Trophoblast cell (in vitro differentiated cells and primary cell): ENCODE results near the gene TSSK2.

Experiments used
- DNase-seq, 2 donors: peaks; one replicate each; pipeline ENCODE4 v3.0.0-alpha.2; 2016
- H2AFZ ChIP-seq: 2 replicates; pipeline ENCODE4 v1.6.1; 2013; ENCODE audit warnings: low read length, moderate library complexity, mild to moderate bottlenecking; ENCODE audit not compliant: insufficient read depth, poor library complexity
- H2AK5ac ChIP-seq: 2 replicates; pipeline ENCODE4 v1.6.1; 2013; ENCODE audit warnings: mild to moderate bottlenecking, low read length
- H2BK120ac ChIP-seq: 2 replicates; pipeline ENCODE4 v1.6.1; 2013; ENCODE audit warnings: low read length, mild to moderate bottlenecking, moderate library complexity; ENCODE audit not compliant: insufficient read depth, poor library complexity
- H2BK12ac ChIP-seq: 2 replicates; pipeline ENCODE4 v1.6.1; 2013; ENCODE audit warnings: mild to moderate bottlenecking, low read length, moderate library complexity
- H2BK5ac ChIP-seq: 2 replicates; pipeline ENCODE4 v1.6.1; 2013; ENCODE audit warnings: low read length, low read depth, moderate library complexity, mild to moderate bottlenecking; ENCODE audit not compliant: poor library complexity
- H3K14ac ChIP-seq: 2 replicates; pipeline ENCODE4 v1.6.1; 2013; ENCODE audit warnings: mild to moderate bottlenecking, low read length
- H3K18ac ChIP-seq: 2 replicates; pipeline ENCODE4 v1.6.1; 2013; ENCODE audit warnings: mild to moderate bottlenecking, low read length
- H3K23ac ChIP-seq: 2 replicates; pipeline ENCODE4 v1.6.1; 2013; ENCODE audit warnings: low read length
- H3K27ac ChIP-seq: 2 replicates; pipeline ENCODE4 v1.5.1; 2013; ENCODE audit warnings: low read depth, mild to moderate bottlenecking, inconsistent platforms, low read length, moderate library complexity
- H3K27me3 ChIP-seq: 2 replicates; pipeline ENCODE4 v1.6.1; 2013; ENCODE audit warnings: inconsistent platforms, mild to moderate bottlenecking, low read length, moderate library complexity; ENCODE audit not compliant: insufficient read depth
- H3K36me3 ChIP-seq, 2 experiments: 1 replicate in 1 of 2; 2 replicates in 1 of 2; pipeline ENCODE4 v1.6.1; 2013; ENCODE audit warnings: low read length in 2 of 2, mild to moderate bottlenecking in 2 of 2, moderate library complexity in 1 of 2; ENCODE audit not compliant: insufficient read depth in 2 of 2, control insufficient read depth in 1 of 2
- H3K4ac ChIP-seq: 2 replicates; pipeline ENCODE4 v1.6.1; 2013; ENCODE audit warnings: low read depth, mild to moderate bottlenecking, low read length, moderate library complexity
- H3K4me1 ChIP-seq, 2 experiments: 1 replicate in 1 of 2; 2 replicates in 1 of 2; pipeline ENCODE4 v1.6.1; 2013; ENCODE audit warnings: low read length in 2 of 2, mild to moderate bottlenecking in 2 of 2, moderate library complexity in 1 of 2; ENCODE audit not compliant: insufficient read depth in 2 of 2, control insufficient read depth in 1 of 2
- H3K4me2 ChIP-seq: 2 replicates; pipeline ENCODE4 v1.6.1; 2013; ENCODE audit warnings: inconsistent platforms, mild to moderate bottlenecking, low read length, moderate library complexity
- H3K4me3 ChIP-seq: 2 replicates; pipeline ENCODE4 v1.5.1; 2013; ENCODE audit warnings: mild to moderate bottlenecking, low read depth, low read length, inconsistent platforms
- H3K79me1 ChIP-seq: one replicate; pipeline ENCODE4 v1.6.1; 2013; ENCODE audit warnings: low read length
- H3K79me2 ChIP-seq: 2 replicates; pipeline ENCODE4 v1.6.1; 2013; ENCODE audit warnings: low read length, mild to moderate bottlenecking; ENCODE audit not compliant: control insufficient read depth, insufficient read depth, poor library complexity
- H3K9ac ChIP-seq: 2 replicates; pipeline ENCODE4 v1.6.1; 2013; ENCODE audit warnings: mild to moderate bottlenecking, low read length
- H3K9me3 ChIP-seq: 2 replicates; pipeline ENCODE4 v1.6.1; 2013; ENCODE audit warnings: low read depth, mild to moderate bottlenecking, control low read depth, inconsistent platforms, low read length; ENCODE audit not compliant: insufficient read depth
- H4K12ac ChIP-seq: 2 replicates; pipeline ENCODE4 v1.6.1; 2013; ENCODE audit warnings: low read depth, mild to moderate bottlenecking, low read length, moderate library complexity
- H4K8ac ChIP-seq: 2 replicates; pipeline ENCODE4 v1.6.1; 2013; ENCODE audit warnings: low read depth, mild to moderate bottlenecking, low read length, moderate library complexity
- H4K91ac ChIP-seq: one replicate; pipeline ENCODE4 v1.6.1; 2013; ENCODE audit warnings: low read depth, mild to moderate bottlenecking, low read length, moderate library complexity
- WGBS: extraction: QIAGEN DNeasy Blood & Tissue Kit; methylation state at CpG from one replicate; pipeline ENCODE4 v1.1.7; 2013; ENCODE audit warnings: missing lambda C conversion rate; ENCODE audit not compliant: insufficient read length, insufficient coverage; ENCODE audit errors: extremely low coverage; 5-methylcytosine and 5-hydroxymethylcytosine counted together

TSSK2 gene

DNA sequence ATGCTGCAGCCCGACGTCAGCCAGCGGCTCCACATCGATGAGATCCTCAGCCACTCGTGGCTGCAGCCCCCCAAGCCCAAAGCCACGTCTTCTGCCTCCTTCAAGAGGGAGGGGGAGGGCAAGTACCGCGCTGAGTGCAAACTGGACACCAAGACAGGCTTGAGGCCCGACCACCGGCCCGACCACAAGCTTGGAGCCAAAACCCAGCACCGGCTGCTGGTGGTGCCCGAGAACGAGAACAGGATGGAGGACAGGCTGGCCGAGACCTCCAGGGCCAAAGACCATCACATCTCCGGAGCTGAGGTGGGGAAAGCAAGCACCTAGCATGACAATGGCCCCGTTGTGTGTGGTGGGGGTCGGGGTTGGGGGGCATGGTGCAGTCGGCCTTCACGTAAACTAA is 1.0 kb downstream of the TSSK2 start:
- no CpG with 5 or more reads among the region's 20 CpGs for WGBS
- peaks cover 42% of the 10 kb centered on the region in 2 experiments for H3K36me3 ChIP-seq
- H3K23ac ChIP-seq = no peak overlapping the region
- H2BK120ac ChIP-seq = no peak overlapping the region
- H3K14ac ChIP-seq = no peak overlapping the region
- no peak overlapping the region for H2BK5ac ChIP-seq
- no peak overlapping the region for H3K27ac ChIP-seq
- no peak overlapping the region for H4K91ac ChIP-seq
- no peak overlapping the region for H2AFZ ChIP-seq
- no peaks in the 10 kb centered on the region for H3K27me3 ChIP-seq
- no peak overlapping the region for H3K4ac ChIP-seq
- DNase-seq = no peak
- H2AK5ac ChIP-seq = no peak overlapping the region
- H2BK12ac ChIP-seq = no peak overlapping the region
- no peaks in the 10 kb centered on the region for H3K4me1 ChIP-seq
- peaks cover 3% of the 10 kb centered on the region for H3K9me3 ChIP-seq
- H3K4me2 ChIP-seq = no peak overlapping the region
- H3K79me1 ChIP-seq = no peaks in the 10 kb centered on the region
- H3K4me3 ChIP-seq = no peak overlapping the region
- no peak overlapping the region for H4K12ac ChIP-seq
- H3K79me2 ChIP-seq = no peaks in the 10 kb centered on the region
- no peak overlapping the region for H4K8ac ChIP-seq
- H3K18ac ChIP-seq = no peak overlapping the region
- H3K9ac ChIP-seq = no peak overlapping the region

DNA sequence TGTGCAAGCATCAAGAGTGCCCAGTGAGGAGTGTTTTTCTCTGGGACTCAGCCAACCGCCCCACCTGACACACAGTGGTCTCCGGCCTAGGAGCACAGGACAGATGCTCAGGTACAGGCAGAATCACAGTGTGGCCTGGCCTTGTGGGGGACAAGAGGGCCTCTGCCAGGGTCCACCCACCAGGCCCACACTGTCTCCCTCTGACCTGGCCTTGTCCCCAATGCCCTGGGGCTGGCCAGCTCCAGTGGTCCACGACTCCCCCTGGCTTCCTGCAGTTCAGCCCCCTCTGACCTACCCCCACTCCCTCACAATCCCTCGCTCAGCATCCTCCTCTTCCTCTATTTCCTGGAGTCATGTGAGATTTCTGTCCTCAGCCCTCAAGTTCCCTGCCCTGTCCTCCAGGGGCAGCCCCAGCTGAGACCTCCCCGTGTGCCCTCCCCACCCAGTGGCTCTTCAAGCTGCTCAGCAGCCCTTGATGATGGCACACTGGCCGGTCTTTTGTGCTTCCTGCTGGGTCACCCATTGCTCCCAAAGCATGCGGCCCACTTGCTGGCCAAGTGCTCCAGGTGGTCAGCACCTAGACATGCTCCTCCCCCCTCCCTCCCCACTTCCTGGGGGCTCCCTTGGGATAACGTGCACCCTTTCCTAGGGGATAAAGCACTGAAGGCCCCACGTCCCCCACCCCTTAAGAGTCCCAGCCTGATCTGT is 1.7 kb downstream of the TSSK2 start:
- no peak overlapping the region for H3K27ac ChIP-seq
- no peak overlapping the region for H3K23ac ChIP-seq
- H2AK5ac ChIP-seq = no peak overlapping the region
- no peak overlapping the region for H3K4ac ChIP-seq
- no peaks in the 10 kb centered on the region for H3K4me1 ChIP-seq
- no CpG with 5 or more reads among the region's 9 CpGs for WGBS
- no peak overlapping the region for H2BK5ac ChIP-seq
- H3K79me1 ChIP-seq = no peaks in the 10 kb centered on the region
- H4K8ac ChIP-seq = no peak overlapping the region
- no peak overlapping the region for H3K4me3 ChIP-seq
- DNase-seq = no peak
- H3K9me3 ChIP-seq = peaks cover 3% of the 10 kb centered on the region
- H3K9ac ChIP-seq = no peak overlapping the region
- H2BK12ac ChIP-seq = no peak overlapping the region
- no peak overlapping the region for H2BK120ac ChIP-seq
- H3K27me3 ChIP-seq = no peaks in the 10 kb centered on the region
- H4K91ac ChIP-seq = no peak overlapping the region
- no peak overlapping the region for H4K12ac ChIP-seq
- H3K14ac ChIP-seq = no peak overlapping the region
- H3K79me2 ChIP-seq = no peaks in the 10 kb centered on the region
- H3K18ac ChIP-seq = no peak overlapping the region
- H3K36me3 ChIP-seq = peaks cover 49% of the 10 kb centered on the region in 2 experiments
- H3K4me2 ChIP-seq = no peak overlapping the region
- no peak overlapping the region for H2AFZ ChIP-seq

DNA sequence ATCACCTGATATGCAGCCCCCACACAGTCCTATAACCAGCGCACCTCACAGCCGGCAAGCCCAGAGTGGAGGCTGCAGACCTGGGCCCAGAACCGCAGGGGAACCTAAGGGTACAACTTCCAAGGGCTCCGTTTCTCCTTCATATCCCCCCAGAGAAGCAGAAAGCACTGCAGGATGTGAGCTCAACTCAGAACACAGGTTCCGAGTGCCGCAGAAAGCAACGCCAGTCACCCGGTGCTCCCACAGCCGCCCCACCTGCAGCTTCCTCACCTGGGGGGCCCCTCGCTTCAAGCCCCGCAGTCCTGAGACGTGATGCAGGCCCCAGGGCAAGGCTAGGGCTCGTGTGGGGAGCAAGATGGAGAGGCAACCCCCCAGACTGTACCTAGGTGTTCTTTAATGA is 2.5 kb downstream of the TSSK2 start:
- H3K23ac ChIP-seq = no peak overlapping the region
- WGBS = no CpG with 5 or more reads among the region's 13 CpGs
- H3K4me1 ChIP-seq = no peaks in the 10 kb centered on the region
- no peak overlapping the region for H3K4me3 ChIP-seq
- H3K27me3 ChIP-seq = no peaks in the 10 kb centered on the region
- no peak overlapping the region for H3K9ac ChIP-seq
- H2BK12ac ChIP-seq = no peak overlapping the region
- H2BK5ac ChIP-seq = no peak overlapping the region
- H3K18ac ChIP-seq = no peak overlapping the region
- H4K91ac ChIP-seq = no peak overlapping the region
- H3K14ac ChIP-seq = no peak overlapping the region
- H3K79me2 ChIP-seq = no peaks in the 10 kb centered on the region
- peaks cover 3% of the 10 kb centered on the region for H3K9me3 ChIP-seq
- H3K36me3 ChIP-seq = peaks cover 56% of the 10 kb centered on the region in 2 experiments
- H4K12ac ChIP-seq = no peak overlapping the region
- no peak overlapping the region for H2AK5ac ChIP-seq
- no peak overlapping the region for H3K4me2 ChIP-seq
- no peak overlapping the region for H3K27ac ChIP-seq
- no peak overlapping the region for H3K4ac ChIP-seq
- H2BK120ac ChIP-seq = no peak overlapping the region
- H3K79me1 ChIP-seq = no peaks in the 10 kb centered on the region
- DNase-seq = no peak
- no peak overlapping the region for H4K8ac ChIP-seq
- no peak overlapping the region for H2AFZ ChIP-seq

DNA sequence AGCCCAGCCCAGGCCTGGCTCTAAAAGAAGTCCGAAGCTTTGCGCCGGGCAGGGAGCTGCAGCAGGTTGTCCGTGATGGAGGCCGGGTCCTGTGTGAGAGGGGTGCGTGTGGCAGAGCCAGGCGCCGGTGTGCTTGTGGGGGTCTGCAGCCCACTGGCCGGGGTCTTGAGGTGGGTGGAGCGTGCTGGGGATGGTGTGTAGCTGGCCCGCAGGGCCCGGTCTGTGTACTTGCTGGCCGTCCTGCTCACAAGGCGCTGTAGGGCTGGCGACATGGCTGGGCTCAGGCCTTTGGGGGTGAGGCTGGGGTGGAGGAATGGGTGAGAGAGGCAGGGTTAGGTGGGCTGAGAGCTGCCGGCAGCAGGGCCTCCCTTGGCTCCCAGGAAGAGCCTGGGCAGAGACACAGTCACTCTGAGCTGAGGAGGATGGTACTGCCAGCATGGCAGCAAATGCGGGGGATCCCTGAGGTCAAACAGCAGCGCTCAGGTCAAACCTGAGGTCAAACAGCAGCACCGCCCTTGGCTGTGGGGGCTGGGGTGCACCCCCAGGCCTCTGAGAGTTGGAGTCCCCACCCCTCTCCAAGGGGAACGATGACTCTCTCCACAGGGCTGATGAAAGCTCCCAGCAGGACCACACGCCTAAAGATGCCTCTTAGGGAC is 3.2 kb downstream of the TSSK2 start:
- Histone ChIP-seq H3K14ac (no peak overlapping the region), H3K79me1 (no peaks in the 10 kb centered on the region), H4K12ac (no peak overlapping the region), H3K9ac (no peak overlapping the region), H2AK5ac (no peak overlapping the region), H3K79me2 (no peaks in the 10 kb centered on the region), H3K23ac (no peak overlapping the region), H3K4me2 (no peak overlapping the region), H4K8ac (no peak overlapping the region), H4K91ac (no peak overlapping the region), H2BK5ac (no peak overlapping the region), H3K18ac (no peak overlapping the region), H3K4ac (no peak overlapping the region), H3K36me3 (peaks cover 63 to 64% of the 10 kb centered on the region in 2 experiments), H3K4me1 (no peaks in the 10 kb centered on the region), H3K4me3 (no peak overlapping the region), H2BK120ac (no peak overlapping the region), H3K27ac (no peak overlapping the region), H3K27me3 (no peaks in the 10 kb centered on the region), H3K9me3 (peaks cover 4% of the 10 kb centered on the region), H2BK12ac (no peak overlapping the region), H2AFZ (no peak overlapping the region)
- no CpG with 5 or more reads among the region's 21 CpGs for WGBS
- DNase-seq = no peak
